ENCODE results near the gene STK17B. TPM values are rescaled to one million over a fixed set of nuclear protein-coding genes. Genes with fewer than 3 reads are reported as not detected.

STK17B gene
- total and polyA plus RNA-seq, 4 donors = 9.0 to 73.7 (median 27.2) TPM

DNA sequence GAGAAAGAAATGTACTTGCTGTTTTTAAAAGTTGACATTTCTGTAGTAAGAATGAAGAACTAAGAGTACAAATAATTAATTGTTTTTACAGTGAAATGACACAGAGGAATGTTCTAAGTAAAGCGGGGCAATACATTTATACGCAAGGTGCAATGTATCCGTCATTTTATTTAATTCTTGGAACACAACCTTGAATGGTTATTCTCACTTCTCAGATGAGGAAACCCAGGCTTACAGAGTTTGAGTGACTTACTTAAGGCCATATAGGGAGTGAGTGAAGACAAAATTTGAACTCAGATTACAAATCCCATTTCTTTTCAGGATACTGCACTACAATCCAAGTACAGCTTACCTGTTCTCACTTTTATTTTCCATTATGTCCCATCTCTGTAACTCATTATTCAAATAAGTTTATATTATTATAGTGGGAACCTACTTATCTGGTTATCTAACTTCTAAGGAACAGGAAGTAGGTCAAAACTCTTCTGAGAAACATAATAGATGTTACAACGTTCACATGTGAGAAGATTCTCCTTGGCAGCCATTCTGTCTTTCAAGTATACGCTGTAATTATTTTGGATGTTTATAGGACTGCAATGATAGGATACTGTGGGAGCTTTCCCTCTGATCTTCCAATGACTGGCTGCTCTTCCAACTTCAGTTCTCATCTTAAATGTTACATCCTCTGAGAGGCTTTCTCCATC, 12.3 kb upstream of the STK17B start:
- H3K9ac ChIP-seq (ENCODE audit: insufficient read depth in 1 of 2, low read length in 2 of 2) = no peak overlapping the region
- no peak overlapping the region for H3K4me3 ChIP-seq
- TF ChIP-seq, protein P1, sequence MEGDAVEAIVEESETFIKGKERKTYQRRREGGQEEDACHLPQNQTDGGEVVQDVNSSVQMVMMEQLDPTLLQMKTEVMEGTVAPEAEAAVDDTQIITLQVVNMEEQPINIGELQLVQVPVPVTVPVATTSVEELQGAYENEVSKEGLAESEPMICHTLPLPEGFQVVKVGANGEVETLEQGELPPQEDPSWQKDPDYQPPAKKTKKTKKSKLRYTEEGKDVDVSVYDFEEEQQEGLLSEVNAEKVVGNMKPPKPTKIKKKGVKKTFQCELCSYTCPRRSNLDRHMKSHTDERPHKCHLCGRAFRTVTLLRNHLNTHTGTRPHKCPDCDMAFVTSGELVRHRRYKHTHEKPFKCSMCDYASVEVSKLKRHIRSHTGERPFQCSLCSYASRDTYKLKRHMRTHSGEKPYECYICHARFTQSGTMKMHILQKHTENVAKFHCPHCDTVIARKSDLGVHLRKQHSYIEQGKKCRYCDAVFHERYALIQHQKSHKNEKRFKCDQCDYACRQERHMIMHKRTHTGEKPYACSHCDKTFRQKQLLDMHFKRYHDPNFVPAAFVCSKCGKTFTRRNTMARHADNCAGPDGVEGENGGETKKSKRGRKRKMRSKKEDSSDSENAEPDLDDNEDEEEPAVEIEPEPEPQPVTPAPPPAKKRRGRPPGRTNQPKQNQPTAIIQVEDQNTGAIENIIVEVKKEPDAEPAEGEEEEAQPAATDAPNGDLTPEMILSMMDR (IDR thresholded peaks at IDR 0.05; ENCODE audit: control extremely low read depth, extremely low read depth) = no peak
- H3K4me1 ChIP-seq (ENCODE audit: control insufficient read depth in 5 of 5, insufficient read depth in 5 of 5, low read length in 5 of 5) = no peaks in the 10 kb centered on the region
- 70 to 75% methylated on average over 5 of the region's 5 CpGs for WGBS, 2 donors
- ATAC-seq (ENCODE audit: insufficient read depth, low FRiP score) (no peak), DNase-seq (no peak)
- H3K36me3 ChIP-seq (ENCODE audit: control insufficient read depth in 4 of 4, insufficient read depth in 4 of 4, low read length in 4 of 4) = no peaks in the 10 kb centered on the region
- H3K27ac ChIP-seq (ENCODE audit: low read depth in 1 of 2, low read length in 1 of 2) = no peak overlapping the region
- H3K9me3 ChIP-seq (ENCODE audit: control insufficient read depth in 4 of 4, insufficient read depth in 3 of 4, low read length in 3 of 4) = no peaks in the 10 kb centered on the region
- H3K27me3 ChIP-seq (ENCODE audit: control insufficient read depth in 3 of 3, insufficient read depth in 3 of 3, low read length in 2 of 3) = no peaks in the 10 kb centered on the region

DNA sequence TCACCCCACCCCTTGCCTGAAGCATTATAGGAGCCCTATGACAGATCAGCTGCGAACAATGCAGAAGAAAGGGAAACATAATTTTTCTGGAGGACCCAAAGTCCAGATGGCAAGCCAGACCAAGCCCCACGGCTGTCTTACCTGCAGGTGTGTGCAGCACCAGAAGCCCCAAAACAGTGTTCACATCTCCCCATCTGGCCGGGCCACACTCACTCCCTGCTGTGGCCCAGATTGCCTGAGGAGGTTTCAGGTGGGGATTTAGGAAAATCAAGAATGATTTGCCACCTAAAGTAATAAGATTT, 11.7 kb upstream of the STK17B start:
- Histone ChIP-seq H3K4me1 (ENCODE audit: control insufficient read depth in 5 of 5, insufficient read depth in 5 of 5, low read length in 5 of 5) (no peaks in the 10 kb centered on the region), H3K9ac (ENCODE audit: insufficient read depth in 1 of 2, low read length in 2 of 2) (no peak overlapping the region), H3K4me3 (no peak overlapping the region), H3K9me3 (ENCODE audit: control insufficient read depth in 4 of 4, insufficient read depth in 3 of 4, low read length in 3 of 4) (no peaks in the 10 kb centered on the region), H3K27ac (ENCODE audit: low read depth in 1 of 2, low read length in 1 of 2) (no peak overlapping the region), H3K36me3 (ENCODE audit: control insufficient read depth in 4 of 4, insufficient read depth in 4 of 4, low read length in 4 of 4) (no peaks in the 10 kb centered on the region), H3K27me3 (ENCODE audit: control insufficient read depth in 3 of 3, insufficient read depth in 3 of 3, low read length in 2 of 3) (no peaks in the 10 kb centered on the region)
- ATAC-seq (ENCODE audit: insufficient read depth, low FRiP score) (no peak), DNase-seq (no peak)
- TF ChIP-seq, protein P1 (IDR thresholded peaks at IDR 0.05; ENCODE audit: control extremely low read depth, extremely low read depth) = no peak
- 90 to 91% methylated on average over 3 of the region's 3 CpGs for WGBS, 2 donors

DNA sequence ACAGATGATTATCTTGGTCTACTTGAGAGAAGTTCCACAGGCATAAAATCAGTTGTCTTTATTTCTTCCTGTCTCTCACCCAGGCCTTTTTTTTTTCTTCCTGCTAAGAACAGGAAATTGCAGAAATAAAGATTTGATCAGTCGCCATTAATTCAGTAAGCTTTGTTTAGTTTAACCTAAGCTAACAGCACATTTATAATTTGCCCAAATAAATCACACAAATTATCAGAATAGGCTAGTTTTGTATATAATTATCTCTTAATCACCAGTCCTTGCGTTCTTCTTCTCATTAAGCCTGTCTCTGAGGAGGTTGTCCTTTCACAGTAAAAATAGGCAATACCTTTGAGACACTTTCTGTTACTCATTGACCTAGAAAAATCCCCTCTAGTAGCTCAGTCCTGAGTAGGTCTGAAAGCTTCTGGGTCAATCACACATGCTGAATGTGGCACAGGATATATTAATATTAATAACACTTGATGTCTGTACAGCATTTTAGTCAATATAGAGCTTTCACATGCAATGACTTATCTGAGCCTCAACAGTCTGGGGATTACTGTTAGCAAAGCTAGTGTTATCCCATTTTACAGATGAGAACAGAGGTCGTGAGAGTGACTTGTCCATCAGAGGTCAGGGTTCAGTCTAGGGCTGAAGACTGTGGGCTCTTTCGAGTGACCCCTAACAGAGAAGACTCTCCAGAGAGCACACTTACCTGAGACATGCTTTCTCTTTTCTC, 11.2 kb upstream of the STK17B start:
- H3K27ac ChIP-seq (ENCODE audit: low read depth in 1 of 2, low read length in 1 of 2) = no peak overlapping the region
- H3K9ac ChIP-seq (ENCODE audit: insufficient read depth in 1 of 2, low read length in 2 of 2) = no peak overlapping the region
- TF ChIP-seq, protein P1 (IDR thresholded peaks at IDR 0.05; ENCODE audit: control extremely low read depth, extremely low read depth) = no peak
- no peaks in the 10 kb centered on the region for H3K9me3 ChIP-seq (ENCODE audit: control insufficient read depth in 4 of 4, insufficient read depth in 3 of 4, low read length in 3 of 4)
- H3K36me3 ChIP-seq (ENCODE audit: control insufficient read depth in 4 of 4, insufficient read depth in 4 of 4, low read length in 4 of 4) = no peaks in the 10 kb centered on the region
- 68 to 72% methylated on average over 4 of the region's 4 CpGs for WGBS, 2 donors
- ATAC-seq (ENCODE audit: insufficient read depth, low FRiP score) (no peak), DNase-seq (no peak)
- no peaks in the 10 kb centered on the region for H3K27me3 ChIP-seq (ENCODE audit: control insufficient read depth in 3 of 3, insufficient read depth in 3 of 3, low read length in 2 of 3)
- no peak overlapping the region for H3K4me3 ChIP-seq
- no peaks in the 10 kb centered on the region for H3K4me1 ChIP-seq (ENCODE audit: control insufficient read depth in 5 of 5, insufficient read depth in 5 of 5, low read length in 5 of 5)

Measured in lung (tissue), 12 donors.